ENCODE results near the gene MYL2. TPM values are rescaled to one million over a fixed set of nuclear protein-coding genes. Genes with fewer than 3 reads are reported as not detected.

The MYL2 gene
- total and polyA plus RNA-seq, 10 of the 15 experiments (the other 5 are each of a cell fraction or from before 2014, with no cell fraction given) = 0.08 to 1.8 (median 0.57) TPM; not detected in 1

- TF ChIP-seq ZBTB33 (IDR thresholded peaks at IDR 0.05) = 0 out of 2 replicates have a peak, but pooled peaks have one; percentile 70
- TF ChIP-seq NR2C2 (IDR thresholded peaks at IDR 0.05; ENCODE audit: borderline replicate concordance, control insufficient read depth, insufficient read length, low read depth) = no peak
- no peak for TF ChIP-seq PAX8 (IDR thresholded peaks at IDR 0.05)
- TF ChIP-seq IKZF1 (conservative IDR thresholded peaks at IDR 0.05) = peak; percentile 63
- no peak for TF ChIP-seq TCF7 (IDR thresholded peaks at IDR 0.05; ENCODE audit: borderline replicate concordance)
- TF ChIP-seq RUNX3 (IDR thresholded peaks at IDR 0.05; ENCODE audit: low read length) = peak; percentile 79
- TF ChIP-seq IRF4 (IDR thresholded peaks at IDR 0.05; ENCODE audit: low read depth, low read length) = peak; percentile 94
- TF ChIP-seq MTA2 (IDR thresholded peaks at IDR 0.05; ENCODE audit: low read depth) = peak; percentile 95
- no peak for TF ChIP-seq HCFC1 (IDR thresholded peaks at IDR 0.05; ENCODE audit: low read length)
- peak; percentile 79 for TF ChIP-seq MEF2B (IDR thresholded peaks at IDR 0.05; ENCODE audit: partially characterized antibody, poor library complexity, severe bottlenecking)
- TF ChIP-seq CHD2 (IDR thresholded peaks at IDR 0.05; ENCODE audit: borderline replicate concordance, low read depth, low read length) = 0 out of 2 replicates have a peak, but pooled peaks have one; percentile 61
- TF ChIP-seq NKRF (conservative IDR thresholded peaks at IDR 0.05) = peak; percentile 58; the same call in 1 of the 2 replicates
- TF ChIP-seq TCF3 (IDR thresholded peaks at IDR 0.05; ENCODE audit: borderline replicate concordance, insufficient read depth, low read depth, low read length) = 0 out of 2 replicates have a peak, but pooled peaks have one; percentile 4
- TF ChIP-seq BMI1 (IDR thresholded peaks at IDR 0.05; ENCODE audit: borderline replicate concordance) = peak; percentile 69
- no peak for TF ChIP-seq JUND (IDR thresholded peaks at IDR 0.05; ENCODE audit: low read depth, low read length)
- peak; percentile 45 to 70; a peak in 3 of 4 replicates for TF ChIP-seq BHLHE40 (IDR thresholded peaks at IDR 0.05; ENCODE audit: borderline replicate concordance in 1 of 2, low read depth in 2 of 2, low read length in 1 of 2)
- TF ChIP-seq NFIC (IDR thresholded peaks at IDR 0.05; ENCODE audit: low read depth, low read length) = peak; percentile 77
- no peak for TF ChIP-seq MYC (IDR thresholded peaks at IDR 0.05; ENCODE audit: insufficient read depth, insufficient read length, insufficient replicate concordance, low read length, severe bottlenecking)
- no peak for TF ChIP-seq RFX5 (IDR thresholded peaks at IDR 0.05; ENCODE audit: low read depth, low read length)
- TF ChIP-seq ZNF207 (IDR thresholded peaks at IDR 0.05; ENCODE audit: borderline replicate concordance) = no peak
- TF ChIP-seq KAT2A (conservative IDR thresholded peaks at IDR 0.05; ENCODE audit: control insufficient read depth, low read depth, low read length) = no peak
- peak; percentile 11; the same call in 1 of the 2 replicates for TF ChIP-seq NR2C1 (IDR thresholded peaks at IDR 0.05)
- TF ChIP-seq EGR1 (IDR thresholded peaks at IDR 0.05; ENCODE audit: borderline replicate concordance in 1 of 2, low read depth in 2 of 2, low read length in 2 of 2) = no peak
- TF ChIP-seq CTCF (IDR thresholded peaks at IDR 0.05 in 2 of 3, conservative IDR thresholded peaks at IDR 0.05 in 1 of 3; ENCODE audit: control insufficient read depth in 2 of 3, extremely low read depth in 1 of 3, insufficient read depth in 1 of 3, low read depth in 3 of 3, low read length in 3 of 3) = no peak
These were observed 7.0 kb downstream of the MYL2 start (continued) for GRCh38 chr12:110913119-110914056.

All from GM12878 (cell line).